ENCODE results near the gene PPP1R12A.
"Not testable (repeated sequence)": the region's sequence is repeated elsewhere in the genome, so short reads cannot be mapped to it uniquely, and the experiment has no call there.

PPP1R12A gene

GRCh38 chr12:79828924-79829323 is 106.0 kb downstream of the PPP1R12A start:
- no peak overlapping the region for H3K9ac ChIP-seq (ENCODE audit: low read length)
- H3K27me3 ChIP-seq (ENCODE audit: control insufficient read depth, insufficient read depth, low read length) = no peaks in the 10 kb centered on the region
- H3K9me3 ChIP-seq (ENCODE audit: control insufficient read depth, low read length) = no peaks in the 10 kb centered on the region
- H3K4me1 ChIP-seq (ENCODE audit: control insufficient read depth, insufficient read depth, low read length) = no peaks in the 10 kb centered on the region
- no peaks in the 10 kb centered on the region for H3K36me3 ChIP-seq (ENCODE audit: control insufficient read depth, insufficient read depth, low read length)
- no peak overlapping the region for H3K4me3 ChIP-seq (ENCODE audit: low read length)

GRCh38 chr12:79827484-79827883 is 107.4 kb downstream of the PPP1R12A start:
- H3K4me3 ChIP-seq (ENCODE audit: low read length) = no peak overlapping the region
- no peaks in the 10 kb centered on the region for H3K36me3 ChIP-seq (ENCODE audit: control insufficient read depth, insufficient read depth, low read length)
- H3K9me3 ChIP-seq (ENCODE audit: control insufficient read depth, low read length) = no peaks in the 10 kb centered on the region
- H3K4me1 ChIP-seq (ENCODE audit: control insufficient read depth, insufficient read depth, low read length) = no peaks in the 10 kb centered on the region
- no peaks in the 10 kb centered on the region for H3K27me3 ChIP-seq (ENCODE audit: control insufficient read depth, insufficient read depth, low read length)
- H3K9ac ChIP-seq (ENCODE audit: low read length) = no peak overlapping the region

GRCh38 chr12:79826267-79827128 is 108.4 kb downstream of the PPP1R12A start:
- H3K4me3 ChIP-seq (ENCODE audit: low read length) = no peak overlapping the region
- H3K9me3 ChIP-seq (ENCODE audit: control insufficient read depth, low read length) = no peaks in the 10 kb centered on the region
- H3K9ac ChIP-seq (ENCODE audit: low read length) = no peak overlapping the region
- H3K4me1 ChIP-seq (ENCODE audit: control insufficient read depth, insufficient read depth, low read length) = no peaks in the 10 kb centered on the region
- no peaks in the 10 kb centered on the region for H3K36me3 ChIP-seq (ENCODE audit: control insufficient read depth, insufficient read depth, low read length)
- no peaks in the 10 kb centered on the region for H3K27me3 ChIP-seq (ENCODE audit: control insufficient read depth, insufficient read depth, low read length)

GRCh38 chr12:79822475-79822874 is 112.4 kb downstream of the PPP1R12A start:
- Histone ChIP-seq H3K9ac (ENCODE audit: low read length) (no peak overlapping the region), H3K27me3 (ENCODE audit: control insufficient read depth, insufficient read depth, low read length) (no peaks in the 10 kb centered on the region), H3K36me3 (ENCODE audit: control insufficient read depth, insufficient read depth, low read length) (no peaks in the 10 kb centered on the region), H3K9me3 (ENCODE audit: control insufficient read depth, low read length) (no peaks in the 10 kb centered on the region), H3K4me1 (ENCODE audit: control insufficient read depth, insufficient read depth, low read length) (no peaks in the 10 kb centered on the region), H3K4me3 (ENCODE audit: low read length) (no peak overlapping the region)

- H3K4me3 ChIP-seq (ENCODE audit: low read length) = no peak overlapping the region
- no peaks in the 10 kb centered on the region for H3K36me3 ChIP-seq (ENCODE audit: control insufficient read depth, insufficient read depth, low read length)
- no peaks in the 10 kb centered on the region for H3K4me1 ChIP-seq (ENCODE audit: control insufficient read depth, insufficient read depth, low read length)
- no peaks in the 10 kb centered on the region for H3K9me3 ChIP-seq (ENCODE audit: control insufficient read depth, low read length)
- no peak overlapping the region for H3K9ac ChIP-seq (ENCODE audit: low read length)
- H3K27me3 ChIP-seq (ENCODE audit: control insufficient read depth, insufficient read depth, low read length) = no peaks in the 10 kb centered on the region
Observed at GRCh38 chr12:79818856-79819255, 116.0 kb downstream of the PPP1R12A start.

GRCh38 chr12:79784366-79785065 is 150.4 kb downstream of the PPP1R12A start:
- H3K9ac ChIP-seq (ENCODE audit: low read length); H3K4me3 ChIP-seq (ENCODE audit: low read length); H3K9me3 ChIP-seq (ENCODE audit: control insufficient read depth, low read length); H3K4me1 ChIP-seq (ENCODE audit: control insufficient read depth, insufficient read depth, low read length); H3K27me3 ChIP-seq (ENCODE audit: control insufficient read depth, insufficient read depth, low read length): not testable (repeated sequence)
- peaks cover 10% of the 10 kb centered on the region for H3K36me3 ChIP-seq (ENCODE audit: control insufficient read depth, insufficient read depth, low read length)

- Histone ChIP-seq H3K4me1 (ENCODE audit: control insufficient read depth, insufficient read depth, low read length) (no peaks in the 10 kb centered on the region), H3K9ac (ENCODE audit: low read length) (no peak overlapping the region), H3K36me3 (ENCODE audit: control insufficient read depth, insufficient read depth, low read length) (peaks cover 1% of the 10 kb centered on the region), H3K9me3 (ENCODE audit: control insufficient read depth, low read length) (no peaks in the 10 kb centered on the region), H3K27me3 (ENCODE audit: control insufficient read depth, insufficient read depth, low read length) (no peaks in the 10 kb centered on the region), H3K4me3 (ENCODE audit: low read length) (no peak overlapping the region)
Observed at GRCh38 chr12:79782172-79782900, 152.6 kb downstream of the PPP1R12A start.

- Histone ChIP-seq H3K27me3 (ENCODE audit: control insufficient read depth, insufficient read depth, low read length) (no peaks in the 10 kb centered on the region), H3K9ac (ENCODE audit: low read length) (no peak overlapping the region), H3K4me3 (ENCODE audit: low read length) (no peak overlapping the region), H3K36me3 (ENCODE audit: control insufficient read depth, insufficient read depth, low read length) (peaks cover 3% of the 10 kb centered on the region), H3K9me3 (ENCODE audit: control insufficient read depth, low read length) (no peaks in the 10 kb centered on the region), H3K4me1 (ENCODE audit: control insufficient read depth, insufficient read depth, low read length) (no peaks in the 10 kb centered on the region)
Observed at GRCh38 chr12:79778802-79779448, 156.0 kb downstream of the PPP1R12A start.

GRCh38 chr12:79776111-79776510 is 158.8 kb downstream of the PPP1R12A start:
- peaks cover 3% of the 10 kb centered on the region for H3K36me3 ChIP-seq (ENCODE audit: control insufficient read depth, insufficient read depth, low read length)
- no peaks in the 10 kb centered on the region for H3K4me1 ChIP-seq (ENCODE audit: control insufficient read depth, insufficient read depth, low read length)

GRCh38 chr12:79775355-79776027 is 159.4 kb downstream of the PPP1R12A start:
- no peaks in the 10 kb centered on the region for H3K4me1 ChIP-seq (ENCODE audit: control insufficient read depth, insufficient read depth, low read length)
- H3K4me3 ChIP-seq (ENCODE audit: low read length) = no peak overlapping the region
- no peaks in the 10 kb centered on the region for H3K27me3 ChIP-seq (ENCODE audit: control insufficient read depth, insufficient read depth, low read length)
- no peaks in the 10 kb centered on the region for H3K9me3 ChIP-seq (ENCODE audit: control insufficient read depth, low read length)
- peaks cover 3% of the 10 kb centered on the region for H3K36me3 ChIP-seq (ENCODE audit: control insufficient read depth, insufficient read depth, low read length)
- no peak overlapping the region for H3K9ac ChIP-seq (ENCODE audit: low read length)

More at GRCh38 chr12:79776111-79776510, 158.8 kb downstream of the PPP1R12A start:
- H3K9me3 ChIP-seq (ENCODE audit: control insufficient read depth, low read length) = no peaks in the 10 kb centered on the region
- H3K9ac ChIP-seq (ENCODE audit: low read length) = no peak overlapping the region
- H3K27me3 ChIP-seq (ENCODE audit: control insufficient read depth, insufficient read depth, low read length) = no peaks in the 10 kb centered on the region
- H3K4me3 ChIP-seq (ENCODE audit: low read length) = no peak overlapping the region

- no peaks in the 10 kb centered on the region for H3K27me3 ChIP-seq (ENCODE audit: control insufficient read depth, insufficient read depth, low read length)
- H3K9me3 ChIP-seq (ENCODE audit: control insufficient read depth, low read length) = no peaks in the 10 kb centered on the region
- no peaks in the 10 kb centered on the region for H3K4me1 ChIP-seq (ENCODE audit: control insufficient read depth, insufficient read depth, low read length)
- no peak overlapping the region for H3K4me3 ChIP-seq (ENCODE audit: low read length)
- peaks cover 3% of the 10 kb centered on the region for H3K36me3 ChIP-seq (ENCODE audit: control insufficient read depth, insufficient read depth, low read length)
- H3K9ac ChIP-seq (ENCODE audit: low read length) = no peak overlapping the region
Observed at GRCh38 chr12:79773896-79774295, 161.0 kb downstream of the PPP1R12A start.

All from mucosa of stomach (tissue), 1 donor.